HepG2 (cell line): Measurements from ENCODE around the gene TIMM44. TPM values are rescaled to one million over a fixed set of nuclear protein-coding genes. Genes with fewer than 3 reads are reported as not detected.

Experiments used
- ATAC-seq: fragments of 200-7000 bp; cut with Tn5 transposase; 3 replicates; pipeline ENCODE4 v1.9.1; 2020; ENCODE audit warnings: mild to moderate bottlenecking, moderate library complexity
- BruUV-seq: library from RNA; stranded (reverse); fragments of 400-500 nt; replicated peaks from 2 replicates; lab custom pipeline; 2021; lab: Mats Ljungman, UMichigan
- CTCF ChIA-PET: fragments of 300-600 bp; formaldehyde crosslinking; extraction: SDS; loops from one replicate; lab custom pipeline; 2021; ENCODE audit warnings: low total read pairs, inconsistent platforms, low intra/inter-chr PET ratio; lab: Yijun Ruan, JAX
- POLR2A ChIA-PET: fragments of 350-600 bp; sonication (Branson Sonifier 250); formaldehyde crosslinking; loops from one replicate; lab custom pipeline; 2020; ENCODE audit warnings: antibody characterized with exemption, inconsistent platforms; lab: Yijun Ruan, JAX
- DNase-seq: peaks from one replicate; pipeline ENCODE4 v3.0.0-alpha.2; 2015; ENCODE audit warnings: low spot score
- FAIRE-seq: peaks from 3 replicates; lab custom pipeline; 2011; peaks lifted over from hg19 to GRCh38; lab: Jason Lieb, UNC
- H2AFZ ChIP-seq: one replicate; pipeline ENCODE4 v1.6.1; 2011; ENCODE audit warnings: low read length, inconsistent platforms
- H3K27ac ChIP-seq: fragments of 300-600 bp; 3 replicates; pipeline ENCODE4 v1.8.0; 2011; ENCODE audit warnings: mixed run types, mild to moderate bottlenecking, mixed read lengths, low read length, inconsistent platforms; ENCODE audit not compliant: insufficient read depth; ENCODE audit errors: extremely low read length
- H3K27me3 ChIP-seq, 2 experiments: fragments of 200-600 bp in 1 of 2; 2 replicates in 1 of 2; 3 replicates in 1 of 2; pipeline versions ENCODE4 v1.6.0 to v1.8.0; 2011; ENCODE audit warnings: low read length in 2 of 2, mild to moderate bottlenecking in 2 of 2, moderate library complexity in 2 of 2, inconsistent platforms in 1 of 2; ENCODE audit not compliant: insufficient read depth in 2 of 2, control insufficient read depth in 1 of 2
- H3K36me3 ChIP-seq, 2 experiments: fragments of 200-600 bp in 1 of 2; replicated peaks in 1 of 2; 2 replicates in 1 of 2; 3 replicates in 1 of 2; pipeline versions ENCODE4 v1.5.1 to v1.8.0; 2011; ENCODE audit warnings: low read length in 2 of 2, inconsistent platforms in 1 of 2; ENCODE audit not compliant: insufficient read depth in 2 of 2, control insufficient read depth in 1 of 2
- H3K4me1 ChIP-seq: 2 replicates; pipeline ENCODE4 v1.5.1; 2012; ENCODE audit warnings: low read length, inconsistent platforms; ENCODE audit not compliant: insufficient read depth
- H3K4me2 ChIP-seq: 2 replicates; pipeline ENCODE4 v1.6.0; 2011; ENCODE audit warnings: low read depth, low read length, inconsistent platforms
- H3K4me3 ChIP-seq, 3 experiments: fragments of 200-600 bp in 1 of 3; sonication (generic), shearing (Covaris generic) in 1 of 3; replicated peaks in 1 of 3; 2 replicates each; pipeline ENCODE4 v1.5.1; 2011 to 2016; ENCODE audit warnings: low read length in 3 of 3, inconsistent platforms in 2 of 3, low read depth in 2 of 3, mild to moderate bottlenecking in 2 of 3, control low read depth in 1 of 3, mixed read lengths in 1 of 3; ENCODE audit not compliant: insufficient read depth in 1 of 3
- H3K79me2 ChIP-seq: one replicate; pipeline ENCODE4 v1.6.1; 2011; ENCODE audit warnings: low read length, inconsistent platforms; ENCODE audit not compliant: insufficient read depth
- H3K9ac ChIP-seq: 2 replicates; pipeline ENCODE4 v1.6.0; 2011; ENCODE audit warnings: mild to moderate bottlenecking, low read depth, low read length, inconsistent platforms; ENCODE audit not compliant: insufficient read depth
- H3K9me3 ChIP-seq: 2 replicates; pipeline ENCODE4 v1.5.1; 2012; ENCODE audit warnings: mild to moderate bottlenecking, low read length
- H4K20me1 ChIP-seq: 2 replicates; pipeline ENCODE4 v1.6.0; 2011; ENCODE audit warnings: inconsistent platforms, mild to moderate bottlenecking, low read length, moderate library complexity; ENCODE audit not compliant: insufficient read depth
- CHD2 ChIP-seq: IDR thresholded peaks from 2 replicates; pipeline ENCODE4 v1.6.1; 2011; ENCODE audit warnings: low read depth, low read length, improper control_type of control experiment
- GLMP ChIP-seq: sonication (generic); formaldehyde crosslinking; IDR thresholded peaks from 2 replicates; pipeline ENCODE4 v1.9.0; 2021; ENCODE audit warnings: missing genetic modification reagents, mild to moderate bottlenecking, borderline replicate concordance
- HNRNPH1 ChIP-seq: fragments of 200-400 bp; formaldehyde crosslinking; optimal IDR thresholded peaks from 2 replicates; pipeline ENCODE3; 2017; ENCODE audit warnings: mild to moderate bottlenecking, low read depth, low read length
- HOXD1 ChIP-seq: sonication (generic); formaldehyde crosslinking; IDR thresholded peaks from 2 replicates; pipeline ENCODE4 v1.5.0; 2020; ENCODE audit warnings: missing genetic modification reagents
- MEF2D ChIP-seq: sonication (generic); formaldehyde crosslinking; IDR thresholded peaks from 2 replicates; pipeline ENCODE4 v1.5.1; 2020; ENCODE audit warnings: mild to moderate bottlenecking, missing genetic modification reagents
- MEIS1 ChIP-seq: sonication (generic); formaldehyde crosslinking; IDR thresholded peaks from 2 replicates; pipeline ENCODE4 v1.9.0; 2021; ENCODE audit warnings: mild to moderate bottlenecking, missing genetic modification reagents, moderate library complexity, borderline replicate concordance
- TFDP1 ChIP-seq: IDR thresholded peaks from 2 replicates; pipeline ENCODE4 v1.6.1; 2016; ENCODE audit warnings: missing compliant biosample characterization, missing genetic modification reagents, borderline replicate concordance
- TRIM22 ChIP-seq: fragments of 450-650 bp; IDR thresholded peaks from 2 replicates; pipeline ENCODE4 v1.6.1; 2017
- ZBED4 ChIP-seq: sonication (generic); formaldehyde crosslinking; IDR thresholded peaks from 2 replicates; pipeline ENCODE4 v1.4.0; 2020; ENCODE audit warnings: missing genetic modification reagents, borderline replicate concordance
- ZBTB33 ChIP-seq: sonication (generic); formaldehyde crosslinking; IDR thresholded peaks from 2 replicates; pipeline ENCODE4 v1.4.0; 2020; ENCODE audit warnings: missing genetic modification reagents
- ZKSCAN5 ChIP-seq: sonication (generic); formaldehyde crosslinking; IDR thresholded peaks from 2 replicates; pipeline ENCODE4 v1.5.1; 2020; ENCODE audit warnings: mild to moderate bottlenecking, missing genetic modification reagents
- ZNF343 ChIP-seq: sonication (generic); formaldehyde crosslinking; IDR thresholded peaks from 2 replicates; pipeline ENCODE4 v1.4.0; 2020; ENCODE audit warnings: mild to moderate bottlenecking, missing genetic modification reagents
- ZNF7 ChIP-seq: IDR thresholded peaks from 2 replicates; pipeline ENCODE4 v1.6.1; 2016; ENCODE audit warnings: missing biosample characterization, missing genetic modification reagents
- ZNF788 ChIP-seq: sonication (generic); formaldehyde crosslinking; IDR thresholded peaks from 2 replicates; pipeline ENCODE4 v1.5.0; 2020; ENCODE audit warnings: mild to moderate bottlenecking, missing genetic modification reagents, borderline replicate concordance
- ZNF891 ChIP-seq: sonication (generic); formaldehyde crosslinking; IDR thresholded peaks from 2 replicates; pipeline ENCODE4 v1.5.0; 2020; ENCODE audit warnings: mild to moderate bottlenecking, missing genetic modification reagents
- WGBS: methylation state at CpG from one replicate; pipeline ENCODE4 v1.1.6; 2017; ENCODE audit warnings: low lambda C conversion rate; 5-methylcytosine and 5-hydroxymethylcytosine counted together
- in situ Hi-C: cut with HindIII; loops from 2 replicates; pipeline ENCODE4 v1.10.0; 2017; ENCODE audit warnings: low pct_unique_long_range_greater_than_20kb; ENCODE audit not compliant: extremely low pct_ligation_motif_present
- intact Hi-C: fragments of 100-400 bp; cut with micrococcal nuclease; formaldehyde crosslinking; loops from one replicate; pipeline ENCODE4 v1.10.0; 2022; ENCODE audit not compliant: unreplicated experiment
- polyA plus RNA-seq, 8 experiments: library from polyadenylated mRNA; depleted of rRNA in 3 of 8; stranded (reverse) in 7 of 8; unstranded in 1 of 8; fragments of >200 nt; fragmentation: Illumina TruSeq in 4 of 8; extraction: Trizol in 4 of 8; gene quantifications; 2 replicates each; pipeline versions ENCODE4 v1.2.1 to v1.2.3, GENCODE V29; 2011 to 2016; ENCODE audit warnings: low read depth in 4 of 8, missing spikeins in 1 of 8, mixed read lengths in 1 of 8; ENCODE audit not compliant: insufficient read depth in 1 of 8
- total RNA-seq, 5 experiments: library from RNA; depleted of rRNA; stranded (reverse); fragments of >200 nt; fragmentation: Illumina TruSeq; extraction: Trizol; gene quantifications; 2 replicates each; pipeline ENCODE4 v1.2.3, GENCODE V29; 2016; ENCODE audit warnings: low read depth in 1 of 5

TIMM44 gene
- total and polyA plus RNA-seq, 2 of the 13 experiments (the other 11 are each of a cell fraction or from before 2014, with no cell fraction given) = 42.9 to 72.6 TPM

GRCh38 chr19:7908078-7908699 lies 35.3 kb downstream of the TIMM44 start:
- Histone ChIP-seq H3K4me3 (no peak overlapping the region), H3K9ac (no peak overlapping the region), H3K4me2 (no peak overlapping the region), H3K27me3 (no peaks in the 10 kb centered on the region; a peak in 1 of 5 replicates), H3K4me1 (peaks cover 22% of the 10 kb centered on the region), H4K20me1 (peaks cover 13% of the 10 kb centered on the region; the same call in 1 of the 2 replicates), H3K27ac (no peak overlapping the region), H3K9me3 (no peaks in the 10 kb centered on the region), H3K79me2 (peaks cover 23% of the 10 kb centered on the region), H2AFZ (no peak overlapping the region), H3K36me3 (peaks cover 4 to 28% of the 10 kb centered on the region in 2 experiments; a peak in 4 of 5 replicates)
- WGBS = 98% methylated on average over 14 of the region's 14 CpGs
- DNase-seq (no peak), ATAC-seq (no peak), FAIRE-seq (no peak)
- in situ Hi-C loops = no loop called here
- BruUV-seq = no TSS peak
- ChIA-PET CTCF (no interaction called here), POLR2A (interaction anchor here (1.0 to 3.4 kb wide), 2 partner anchors 11 to 40 kb away, joined by 3 to 24 read pairs; partner anchors contain the start of gene SNAPC2)
- intact Hi-C loops = no loop called here
- TF ChIP-seq GLMP (no peak), TRIM22 (no peak), ZNF7 (no peak), MEIS1 (CRISPR knock-in tag) (no peak), ZBTB33 (no peak), ZNF343 (CRISPR knock-in tag) (no peak), HNRNPH1 (no peak), ZKSCAN5 (CRISPR knock-in tag) (no peak), TFDP1 (CRISPR knock-in tag) (no peak), ZNF891 (CRISPR knock-in tag) (no peak), ZBED4 (CRISPR knock-in tag) (no peak), HOXD1 (CRISPR knock-in tag) (no peak), MEF2D (CRISPR knock-in tag) (no peak), ZNF788 (no peak), CHD2 (no peak)
